ENCODE results near the gene TGM5. TPM values are rescaled to one million over a fixed set of nuclear protein-coding genes. Genes with fewer than 3 reads are reported as not detected.

The TGM5 gene
- total and polyA plus RNA-seq, 2 donors (not counting 3 experiments of a cell fraction or from before 2014, with no cell fraction given) = not detected

- Histone ChIP-seq H3K9me1 (replicated peaks; ENCODE audit: control insufficient read depth, extremely low read depth, insufficient read depth, low read length) (no peaks in the 10 kb centered on the region), H4K20me1 (replicated peaks; ENCODE audit: control insufficient read depth, extremely low read depth, insufficient read depth, low read length) (no peaks in the 10 kb centered on the region), H3K9me3 (replicated peaks; ENCODE audit: control insufficient read depth, insufficient read depth, low read length) (no peaks in the 10 kb centered on the region), H3K4me2 (ENCODE audit: insufficient read depth, low read length) (no peak overlapping the region), H3K36me3 (ENCODE audit: control insufficient read depth in 2 of 2, extremely low read depth in 1 of 2, insufficient read depth in 2 of 2, low read length in 2 of 2) (no peaks in the 10 kb centered on the region), H2AFZ (ENCODE audit: low read depth, low read length) (no peak overlapping the region), H3K4me1 (ENCODE audit: control insufficient read depth, extremely low read depth, insufficient read depth, low read length) (no peaks in the 10 kb centered on the region), H3K27ac (ENCODE audit: insufficient read depth, low read depth, low read length) (no peak overlapping the region), H3K9ac (replicated peaks; ENCODE audit: extremely low read depth, insufficient read depth, low read length) (no peak overlapping the region), H3K4me3 (replicated peaks in 1 of 3; ENCODE audit: insufficient read depth in 1 of 3, low read depth in 1 of 3, low read length in 3 of 3) (no peak overlapping the region), H3K79me2 (ENCODE audit: control insufficient read depth, insufficient read depth, low read length) (no peaks in the 10 kb centered on the region), H3K27me3 (ENCODE audit: control insufficient read depth in 2 of 2, insufficient read depth in 2 of 2, low read length in 2 of 2) (peaks cover 11 to 26% of the 10 kb centered on the region in 2 experiments)
- BruUV-seq (replicated peaks) = no TSS peak
- ChIA-PET POLR2A (no interaction called here), CTCF (interaction anchor here (0.7 to 5.2 kb wide), 8 partner anchors 14 to 80 kb away, joined by 3 to 58 read pairs (median 4); no protein-coding TSS in a partner anchor)
- TF ChIP-seq, protein P1, sequence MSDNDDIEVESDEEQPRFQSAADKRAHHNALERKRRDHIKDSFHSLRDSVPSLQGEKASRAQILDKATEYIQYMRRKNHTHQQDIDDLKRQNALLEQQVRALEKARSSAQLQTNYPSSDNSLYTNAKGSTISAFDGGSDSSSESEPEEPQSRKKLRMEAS (IDR thresholded peaks at IDR 0.05; ENCODE audit: insufficient read depth, insufficient read length) = no peak
- TF ChIP-seq GATA2 (IDR thresholded peaks at IDR 0.05; ENCODE audit: insufficient read depth, insufficient read length, low read depth, low read length) (no peak), CTCF (IDR thresholded peaks at IDR 0.05; ENCODE audit: extremely low read depth in 1 of 2, insufficient read depth in 1 of 2, low read depth in 1 of 2, low read length in 2 of 2) (peak in 1 of 2 donors; percentile 23)
- FAIRE-seq (no peak), DNase-seq (ENCODE audit: low read depth, low spot score) (no peak)
- dilution Hi-C loops (cut with MboI; ENCODE audit: extremely low pct_ligation_motif_present, low sequenced_read_pairs) = no loop called here
- intact Hi-C loops (cut with micrococcal nuclease) = loop anchor here (1.0 kb wide), 1 partner anchor 43 kb away; no protein-coding TSS in a partner anchor
Observed at GRCh38 chr15:43268111-43269105, 1.7 kb upstream of the TGM5 start.
